ENCODE data around the gene KHDC1L.
"Not testable (repeated sequence)": the region's sequence is repeated elsewhere in the genome, so short reads cannot be mapped to it uniquely, and the experiment has no call there.

Gene KHDC1L

DNA sequence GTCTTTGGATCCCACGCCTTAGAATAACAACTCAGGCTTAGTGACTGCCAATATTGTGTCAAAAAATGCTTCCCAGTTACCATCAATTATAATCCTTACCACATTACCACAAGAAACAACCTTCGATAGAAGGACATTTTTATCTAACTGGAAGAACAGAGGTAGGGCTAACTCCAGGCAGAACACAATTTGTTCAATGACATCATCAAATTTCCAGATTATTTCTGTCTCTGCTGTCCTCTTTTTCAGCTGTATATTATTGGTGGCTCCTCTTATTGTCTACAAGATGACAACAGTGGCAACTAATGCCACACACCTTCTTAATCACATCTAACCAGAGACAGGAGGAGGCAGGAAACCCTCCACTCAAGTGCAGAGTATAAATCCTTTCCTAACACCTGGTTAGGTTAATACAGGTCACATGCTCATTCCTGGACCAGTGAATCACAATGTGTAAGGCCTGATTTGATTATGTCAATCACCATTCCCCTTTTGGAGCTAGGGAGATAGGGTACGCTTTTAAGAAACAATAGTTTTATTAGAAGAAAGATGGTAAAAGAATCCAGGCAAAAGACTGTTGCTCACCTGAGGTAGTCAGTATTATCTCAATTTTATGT is 18.0 kb downstream of the KHDC1L start:
- in situ Hi-C loops (cut with MboI; ENCODE audit: low sequenced_read_pairs), result no loop called here

DNA sequence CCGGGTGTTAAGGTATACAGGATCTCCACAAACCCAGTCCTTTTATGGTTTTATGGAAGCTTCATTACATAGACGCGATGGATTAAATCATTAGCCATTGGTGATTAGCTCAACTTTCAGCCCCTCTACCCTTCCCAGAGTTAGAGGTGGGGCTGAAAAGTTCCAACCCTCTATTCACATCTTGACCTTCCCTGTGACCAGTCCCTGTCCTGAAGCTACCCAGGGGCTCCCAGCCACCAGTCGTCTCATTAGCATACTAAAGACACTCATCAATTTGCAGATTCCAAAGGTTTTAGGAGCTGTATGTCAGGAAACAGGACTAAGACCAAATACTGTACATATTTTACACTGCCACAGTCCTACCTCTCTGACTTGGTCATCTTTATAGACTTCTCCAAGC is 21.0 kb downstream of the KHDC1L start:
- in situ Hi-C loops (cut with MboI; ENCODE audit: low sequenced_read_pairs), result no loop called here

DNA sequence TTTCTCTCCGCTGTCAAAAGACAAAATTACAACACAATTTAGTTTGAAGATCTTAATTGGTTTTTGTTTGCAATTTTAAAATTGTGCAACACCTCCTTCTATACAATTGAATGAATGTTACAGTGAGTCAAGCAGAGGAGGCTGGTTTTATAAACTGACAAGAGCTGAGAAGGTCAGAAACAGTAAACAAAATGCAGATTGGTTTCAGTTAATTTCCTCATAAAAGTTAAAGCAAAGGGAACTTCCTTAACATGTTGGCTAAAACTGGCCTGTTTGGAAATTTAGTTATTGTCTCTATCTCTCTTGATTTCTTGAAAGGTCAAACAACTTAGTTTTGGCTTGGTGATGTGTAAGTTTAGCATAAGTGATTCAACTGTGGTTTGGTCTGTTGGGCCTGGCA is 22.2 kb downstream of the KHDC1L start:
- in situ Hi-C loops (cut with MboI; ENCODE audit: low sequenced_read_pairs), result no loop called here

DNA sequence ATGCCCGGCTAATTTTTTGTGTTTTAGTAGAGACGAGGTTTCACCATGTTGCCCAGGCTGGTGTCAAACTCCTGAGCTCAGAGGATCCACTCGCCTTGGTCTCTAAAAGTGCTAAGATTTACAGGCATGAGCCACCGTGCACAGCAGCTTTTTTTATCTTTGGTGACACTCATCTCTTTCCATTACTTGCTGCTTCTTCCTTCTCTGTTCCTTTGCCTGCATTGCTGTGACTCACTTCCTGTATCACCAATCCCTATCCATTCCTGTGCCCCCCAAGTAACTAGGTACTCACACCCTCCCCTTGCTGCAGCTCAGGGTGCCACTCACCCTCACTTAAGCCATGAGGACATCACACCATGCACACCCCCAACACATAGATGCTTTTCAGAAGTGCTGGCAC is 24.6 kb downstream of the KHDC1L start:
- in situ Hi-C loops (cut with MboI; ENCODE audit: low sequenced_read_pairs), result no loop called here

DNA sequence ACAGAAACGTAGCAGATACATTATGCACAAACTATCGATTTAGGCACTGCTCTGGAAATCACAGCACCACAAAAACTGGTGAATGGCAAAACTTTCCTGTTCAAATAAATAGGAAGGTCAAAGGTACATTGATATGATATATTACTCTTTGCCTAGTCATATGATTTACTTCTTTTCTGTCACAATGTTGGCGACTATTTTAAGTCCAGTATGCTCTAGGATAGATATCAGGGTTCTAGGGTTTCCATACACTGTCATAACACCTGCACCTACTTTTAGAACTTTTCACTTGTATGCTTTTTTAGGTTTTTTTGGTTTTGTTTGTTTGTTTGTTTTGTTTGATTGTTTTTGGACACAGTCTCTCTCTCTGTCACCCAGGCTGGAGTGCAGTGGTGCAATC is 25.0 kb downstream of the KHDC1L start:
- in situ Hi-C loops (cut with MboI; ENCODE audit: low sequenced_read_pairs), result no loop called here

DNA sequence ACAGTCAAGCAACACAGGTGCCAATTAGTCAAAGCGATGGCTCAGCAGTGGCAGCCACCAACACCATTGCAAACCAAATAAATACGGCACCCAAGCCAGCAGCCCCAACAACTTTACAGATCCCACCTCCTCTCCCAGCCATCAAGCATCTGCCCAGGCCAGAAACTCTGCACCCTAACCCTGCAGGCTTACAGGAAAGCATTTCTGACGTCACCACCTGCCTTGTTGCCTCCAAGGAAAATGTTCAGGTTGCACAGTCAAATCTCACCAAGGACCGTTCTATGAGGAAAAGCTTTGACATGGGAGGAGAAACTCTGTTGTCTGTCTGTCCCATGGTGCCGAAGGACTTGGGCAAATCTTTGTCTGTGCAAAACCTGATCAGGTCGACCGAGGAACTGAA is 30.6 kb downstream of the KHDC1L start:
- in situ Hi-C loops (cut with MboI; ENCODE audit: low sequenced_read_pairs), result no loop called here

DNA sequence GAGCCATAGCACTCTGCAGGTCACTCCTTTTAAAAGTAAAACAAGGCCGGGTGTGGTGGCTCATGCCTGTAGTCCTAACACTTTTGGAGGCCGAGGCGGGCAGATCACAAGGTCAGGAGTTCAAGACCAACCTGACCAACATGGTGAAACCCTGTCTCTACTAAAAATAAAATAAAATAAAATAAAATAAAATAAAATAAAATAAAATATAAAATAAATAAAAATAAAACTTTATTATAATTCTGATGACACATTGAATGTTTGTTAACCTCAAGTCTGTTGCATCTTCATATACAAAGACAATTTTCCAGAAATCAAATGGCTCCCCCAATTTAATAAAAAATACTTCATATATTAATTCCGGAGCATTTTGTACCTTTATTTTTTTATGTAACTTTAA is 32.0 kb downstream of the KHDC1L start:
- in situ Hi-C loops (cut with MboI; ENCODE audit: low sequenced_read_pairs), result not testable (repeated sequence)

DNA sequence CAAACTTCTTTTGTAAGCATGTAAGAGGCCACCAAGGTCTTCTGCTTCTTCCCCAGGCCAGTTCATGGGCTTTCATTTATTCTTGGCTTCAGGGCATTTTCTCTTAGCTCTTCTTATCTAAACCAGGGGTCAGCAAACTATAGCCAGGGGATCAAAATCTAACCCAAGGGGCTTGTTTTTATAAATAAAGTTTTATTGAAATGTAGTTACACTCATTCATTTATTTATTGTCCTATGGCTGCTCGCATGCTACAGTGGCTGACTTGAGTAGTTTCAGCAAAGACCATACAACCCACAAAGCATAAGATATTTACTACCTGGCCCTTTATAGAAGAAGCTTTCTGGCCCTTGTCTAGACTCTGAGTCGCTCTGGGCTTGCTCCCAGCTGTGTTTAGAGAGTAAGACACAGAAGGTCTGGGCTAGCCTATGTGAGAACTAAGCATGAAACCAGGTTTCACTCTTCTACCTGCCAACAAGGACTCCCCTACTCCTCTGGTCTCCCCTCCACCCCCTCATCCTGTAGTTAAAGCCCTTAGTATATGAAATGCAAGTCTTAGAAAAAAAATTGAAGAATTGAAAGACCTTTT is 43.2 kb downstream of the KHDC1L start:
- in situ Hi-C loops (cut with MboI; ENCODE audit: low sequenced_read_pairs), result loop anchor here (10.0 kb wide), 1 partner anchor 767 kb away; no protein-coding TSS in a partner anchor

DNA sequence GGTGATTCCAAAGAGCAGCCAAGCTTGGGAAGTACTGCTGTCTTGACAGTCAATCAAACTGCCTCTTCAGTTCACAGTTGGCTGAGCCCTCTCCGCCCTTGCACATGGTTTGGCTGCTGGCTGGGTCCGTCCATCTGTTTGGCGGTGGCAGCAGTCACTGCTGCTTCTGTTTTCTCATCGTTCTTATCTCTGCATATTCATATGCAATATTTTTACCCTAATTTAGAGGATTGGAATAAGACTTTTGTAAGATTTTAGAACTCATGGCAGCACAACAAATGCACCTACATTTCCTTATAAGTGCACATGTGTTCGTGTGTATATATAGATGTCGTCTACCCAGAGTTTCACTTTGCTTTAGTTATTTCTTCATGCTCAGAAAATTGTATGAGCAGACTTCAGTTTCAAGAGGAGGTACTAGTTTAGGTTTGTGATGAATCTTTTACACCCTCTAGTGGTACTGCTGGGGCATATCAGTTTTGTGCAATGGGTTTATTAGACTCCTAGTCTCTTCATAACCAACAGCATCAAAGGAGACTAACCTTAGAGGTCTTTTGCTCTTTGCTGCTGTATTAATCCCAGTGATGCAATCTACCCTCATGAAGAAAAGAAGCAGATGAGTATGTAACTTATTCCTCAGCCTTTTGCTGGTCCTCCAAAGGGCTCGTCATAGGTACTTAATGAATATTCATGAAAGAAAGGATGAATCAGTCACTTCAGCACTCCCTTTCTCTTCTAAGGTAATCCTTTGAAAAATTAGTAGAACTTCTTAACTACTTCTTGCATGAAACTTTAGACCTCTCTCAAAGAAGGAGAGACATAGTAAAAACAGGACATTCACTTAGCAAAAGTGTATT is 44.3 kb downstream of the KHDC1L start:
- in situ Hi-C loops (cut with MboI; ENCODE audit: low sequenced_read_pairs), result loop anchor here (10.0 kb wide), 1 partner anchor 766 kb away; no protein-coding TSS in a partner anchor

DNA sequence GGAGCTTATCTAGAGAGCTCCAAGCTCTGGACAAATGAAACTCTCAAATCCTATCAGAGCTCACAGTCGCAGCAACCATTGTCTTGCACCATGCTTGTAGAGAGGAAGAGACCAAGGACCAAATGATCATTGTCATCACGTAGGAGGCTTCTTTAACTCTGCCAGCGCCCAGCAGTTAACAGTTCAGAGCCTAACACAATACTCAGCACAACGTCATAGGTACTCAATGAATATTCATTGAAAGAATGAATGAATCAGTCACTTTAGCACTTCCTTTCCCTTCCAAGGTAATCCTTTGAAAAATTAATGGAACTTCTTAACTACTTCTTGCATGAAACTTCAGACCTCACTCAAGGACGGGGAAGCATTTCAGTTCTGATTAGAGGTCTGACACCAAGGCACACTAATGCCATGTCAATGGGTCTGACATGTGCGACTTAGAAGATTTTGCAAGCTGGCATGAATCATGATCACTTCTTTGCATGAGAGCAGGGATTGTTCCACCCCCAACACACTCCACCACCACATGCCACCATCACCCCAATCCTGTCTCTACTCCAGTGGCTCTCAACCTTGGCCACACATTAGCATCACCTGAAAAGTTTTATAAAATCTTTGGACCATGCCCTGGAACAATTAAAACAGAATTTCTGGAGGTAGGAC is 45.1 kb downstream of the KHDC1L start:
- in situ Hi-C loops (cut with MboI; ENCODE audit: low sequenced_read_pairs), result loop anchor here (10.0 kb wide), 1 partner anchor 765 kb away; no protein-coding TSS in a partner anchor

DNA sequence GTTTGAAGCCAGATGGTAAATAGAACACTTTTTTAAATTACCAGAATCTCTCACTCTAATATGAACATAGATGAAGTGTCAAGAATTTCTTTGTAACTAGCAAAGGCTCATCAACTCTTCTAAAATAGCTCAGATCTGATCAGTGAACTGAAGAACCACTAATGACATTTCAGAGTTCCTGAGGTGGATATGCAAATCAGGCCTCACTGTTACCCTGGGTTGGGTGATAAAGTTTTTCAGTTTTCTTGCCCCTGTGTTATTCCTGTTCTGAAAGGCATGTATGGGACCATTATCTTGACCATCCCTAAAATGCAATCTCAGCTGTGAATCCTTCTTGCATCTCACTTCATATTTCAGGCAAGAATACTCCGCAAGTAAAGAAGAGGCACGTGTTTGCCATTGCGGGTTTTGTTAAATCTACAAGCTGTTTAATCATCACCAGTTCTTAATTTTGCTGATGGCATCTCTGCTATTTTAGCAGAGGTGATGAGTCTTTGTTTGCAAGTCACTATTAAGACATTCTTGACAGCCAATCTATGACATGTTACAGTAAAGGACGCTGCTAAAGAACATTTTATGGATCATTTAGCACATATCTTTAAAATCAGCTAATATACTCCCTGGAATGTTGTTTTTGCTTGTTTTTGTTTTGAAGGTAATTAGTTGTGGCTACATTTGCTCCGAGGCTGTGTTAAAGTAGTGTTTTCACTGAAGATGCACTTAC is 47.9 kb downstream of the KHDC1L start:
- in situ Hi-C loops (cut with MboI; ENCODE audit: low sequenced_read_pairs), result no loop called here

DNA sequence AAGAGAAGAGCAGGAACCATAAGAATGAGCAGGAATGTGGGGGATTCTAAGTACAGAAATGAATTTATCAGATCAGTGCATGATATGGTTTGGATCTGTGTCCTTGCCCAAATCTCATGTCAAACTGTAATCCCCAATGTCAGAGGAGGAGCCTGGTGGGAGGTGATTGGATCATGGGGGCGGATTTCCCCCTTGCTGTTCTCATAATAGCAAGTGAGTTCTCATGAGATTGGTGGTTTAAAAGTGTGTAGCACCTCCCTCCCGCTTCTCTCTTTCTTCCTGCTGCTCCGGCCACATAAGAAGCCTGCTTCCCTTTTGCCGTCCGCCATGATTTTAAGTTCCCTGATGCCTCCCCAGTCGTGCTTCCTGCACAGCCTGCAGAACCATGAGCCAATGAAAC is 49.2 kb downstream of the KHDC1L start:
- in situ Hi-C loops (cut with MboI; ENCODE audit: low sequenced_read_pairs), result no loop called here

DNA sequence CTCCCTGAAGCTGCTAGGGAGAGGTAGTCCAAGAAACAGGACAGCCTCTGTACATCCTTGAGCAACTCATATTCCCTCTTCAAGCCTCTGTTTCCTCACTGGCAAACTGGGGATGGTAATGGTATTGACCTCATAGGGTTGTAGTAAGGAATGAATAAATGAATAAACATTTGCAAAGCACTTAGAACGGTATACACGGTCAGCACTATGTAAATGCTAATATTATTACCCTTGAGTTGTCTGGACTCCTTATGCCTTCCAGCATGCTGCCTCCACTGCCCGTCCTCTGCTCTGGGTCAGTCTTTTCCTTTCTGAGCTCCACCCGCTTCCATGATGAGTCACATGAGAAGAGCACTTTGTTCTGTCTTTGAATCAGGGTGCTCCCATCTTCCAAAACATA is 50.6 kb downstream of the KHDC1L start:
- in situ Hi-C loops (cut with MboI; ENCODE audit: low sequenced_read_pairs), result no loop called here
